OCI-LY1 (cell line): ENCODE data around the gene DNAH17.

Source experiments
- H2AFZ ChIP-seq: fragments of 200-600 bp; sonication (generic), shearing (Covaris generic); 2 replicates; pipeline ENCODE4 v1.6.0; 2014; ENCODE audit warnings: antibody characterized with exemption, mild to moderate bottlenecking, low read length
- H3F3A ChIP-seq: fragments of 200-600 bp; sonication (generic), shearing (Covaris generic); 2 replicates; pipeline ENCODE4 v1.6.0; 2014; ENCODE audit warnings: mild to moderate bottlenecking, antibody characterized with exemption, low read length, moderate library complexity; ENCODE audit not compliant: insufficient read depth
- H3K27ac ChIP-seq: fragments of 200-600 bp; sonication (generic); 2 replicates; pipeline ENCODE4 v1.5.1; 2014; ENCODE audit warnings: low read length, mixed run types, mild to moderate bottlenecking, low read depth; ENCODE audit not compliant: poor library complexity, severe bottlenecking
- H3K27me3 ChIP-seq: fragments of 200-600 bp; sonication (generic); 2 replicates; pipeline ENCODE4 v1.6.0; 2014; ENCODE audit warnings: antibody characterized with exemption, mild to moderate bottlenecking, low read length, moderate library complexity; ENCODE audit not compliant: insufficient read depth
- H3K36me3 ChIP-seq: fragments of 200-600 bp; sonication (generic); 2 replicates; pipeline ENCODE4 v1.6.1; 2014; ENCODE audit warnings: mild to moderate bottlenecking, antibody characterized with exemption, low read length, moderate library complexity, mixed read lengths; ENCODE audit not compliant: insufficient read depth
- H3K4me1 ChIP-seq: fragments of 200-600 bp; sonication (generic); 2 replicates; pipeline ENCODE4 v1.5.1; 2014; ENCODE audit warnings: mild to moderate bottlenecking, low read length, moderate library complexity; ENCODE audit not compliant: insufficient read depth, severe bottlenecking
- H3K4me2 ChIP-seq: fragments of 200-600 bp; sonication (generic), shearing (Covaris generic); 2 replicates; pipeline ENCODE4 v1.6.1; 2014; ENCODE audit warnings: low read length
- H3K4me3 ChIP-seq: fragments of 200-600 bp; sonication (generic); 2 replicates; pipeline ENCODE4 v1.5.1; 2014; ENCODE audit warnings: low read length, low read depth, mild to moderate bottlenecking, mixed read lengths; ENCODE audit not compliant: poor library complexity, severe bottlenecking
- H3K79me2 ChIP-seq: fragments of 200-600 bp; shearing (Covaris generic); 2 replicates; pipeline ENCODE4 v1.6.1; 2016; ENCODE audit warnings: mixed run types, low read length, mixed read lengths; ENCODE audit not compliant: insufficient read depth
- H3K9ac ChIP-seq: fragments of 200-600 bp; sonication (generic), shearing (Covaris generic); 2 replicates; pipeline ENCODE4 v1.6.1; 2014; ENCODE audit warnings: mild to moderate bottlenecking, low read length, mixed read lengths
- H3K9me2 ChIP-seq: fragments of 200-600 bp; sonication (generic), shearing (Covaris generic); 2 replicates; pipeline ENCODE4 v1.6.1; 2014; ENCODE audit warnings: low read depth, mild to moderate bottlenecking, low read length, mixed read lengths
- H3K9me3 ChIP-seq: fragments of 200-600 bp; shearing (Covaris generic); 2 replicates; pipeline ENCODE4 v1.6.1; 2014; ENCODE audit warnings: low read length, mixed read lengths
- H4K20me1 ChIP-seq: fragments of 200-600 bp; sonication (generic), shearing (Covaris generic); 2 replicates; pipeline ENCODE4 v1.6.0; 2016; ENCODE audit warnings: mild to moderate bottlenecking, low read length; ENCODE audit not compliant: insufficient read depth
- EZH2 ChIP-seq: fragments of 200-600 bp; sonication (generic), shearing (Covaris generic); IDR thresholded peaks from 2 replicates; pipeline ENCODE4 v1.8.0; 2017; ENCODE audit warnings: borderline replicate concordance, mixed run types, mild to moderate bottlenecking, antibody characterized with exemption, low read length, moderate library complexity, mixed read lengths
- TF ChIP-seq, protein P1 (sequence below): fragments of 200-600 bp; sonication (generic), shearing (Covaris generic); IDR thresholded peaks from 2 replicates; pipeline ENCODE4 v1.5.1; 2017; ENCODE audit warnings: mild to moderate bottlenecking, antibody characterized with exemption, low read length, moderate library complexity, mixed read lengths

DNAH17 gene

DNA sequence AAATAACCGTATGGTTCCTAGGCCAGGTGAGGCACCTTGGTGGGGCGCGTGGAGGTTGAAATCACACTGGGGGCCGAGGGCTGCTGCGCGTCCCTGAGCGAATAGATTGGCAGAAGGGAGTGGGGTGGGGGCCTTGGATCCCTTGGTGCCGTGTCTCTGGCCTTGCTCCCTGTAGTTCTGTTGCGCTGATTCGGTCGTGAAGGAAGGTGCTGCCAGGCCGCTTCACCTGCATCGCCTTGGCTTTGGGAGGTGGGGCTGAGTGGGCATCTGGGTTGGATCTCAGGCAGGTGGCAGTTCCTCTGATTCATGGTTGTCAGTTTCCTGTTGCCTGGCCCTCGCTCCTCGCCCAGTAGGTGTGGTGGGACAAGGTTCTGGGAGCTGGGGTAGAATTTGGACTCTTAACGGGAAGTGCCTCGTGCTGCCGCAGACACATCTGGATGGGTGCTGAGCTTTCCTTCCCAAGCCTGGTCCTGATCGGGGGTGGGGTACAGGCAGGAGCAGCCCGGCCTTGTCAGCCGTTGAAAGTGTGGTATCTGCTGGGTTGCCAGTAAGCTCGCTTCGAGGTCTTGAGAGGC is 168.6 kb downstream of the DNAH17 start:
- H3K9me3 ChIP-seq = no peaks in the 10 kb centered on the region
- peaks cover 19% of the 10 kb centered on the region for H3K36me3 ChIP-seq
- no peak overlapping the region for H3K27ac ChIP-seq
- no peak for TF ChIP-seq EZH2
- TF ChIP-seq, protein P1, sequence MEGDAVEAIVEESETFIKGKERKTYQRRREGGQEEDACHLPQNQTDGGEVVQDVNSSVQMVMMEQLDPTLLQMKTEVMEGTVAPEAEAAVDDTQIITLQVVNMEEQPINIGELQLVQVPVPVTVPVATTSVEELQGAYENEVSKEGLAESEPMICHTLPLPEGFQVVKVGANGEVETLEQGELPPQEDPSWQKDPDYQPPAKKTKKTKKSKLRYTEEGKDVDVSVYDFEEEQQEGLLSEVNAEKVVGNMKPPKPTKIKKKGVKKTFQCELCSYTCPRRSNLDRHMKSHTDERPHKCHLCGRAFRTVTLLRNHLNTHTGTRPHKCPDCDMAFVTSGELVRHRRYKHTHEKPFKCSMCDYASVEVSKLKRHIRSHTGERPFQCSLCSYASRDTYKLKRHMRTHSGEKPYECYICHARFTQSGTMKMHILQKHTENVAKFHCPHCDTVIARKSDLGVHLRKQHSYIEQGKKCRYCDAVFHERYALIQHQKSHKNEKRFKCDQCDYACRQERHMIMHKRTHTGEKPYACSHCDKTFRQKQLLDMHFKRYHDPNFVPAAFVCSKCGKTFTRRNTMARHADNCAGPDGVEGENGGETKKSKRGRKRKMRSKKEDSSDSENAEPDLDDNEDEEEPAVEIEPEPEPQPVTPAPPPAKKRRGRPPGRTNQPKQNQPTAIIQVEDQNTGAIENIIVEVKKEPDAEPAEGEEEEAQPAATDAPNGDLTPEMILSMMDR = no peak
- no peaks in the 10 kb centered on the region for H3K9me2 ChIP-seq
- H3K9ac ChIP-seq = no peak overlapping the region
- H3K4me1 ChIP-seq = no peaks in the 10 kb centered on the region
- H2AFZ ChIP-seq = no peak overlapping the region
- no peaks in the 10 kb centered on the region for H3F3A ChIP-seq
- H3K4me3 ChIP-seq = no peak overlapping the region
- H4K20me1 ChIP-seq = no peaks in the 10 kb centered on the region
- H3K4me2 ChIP-seq = no peak overlapping the region
- H3K79me2 ChIP-seq = no peaks in the 10 kb centered on the region
- H3K27me3 ChIP-seq = no peaks in the 10 kb centered on the region

DNA sequence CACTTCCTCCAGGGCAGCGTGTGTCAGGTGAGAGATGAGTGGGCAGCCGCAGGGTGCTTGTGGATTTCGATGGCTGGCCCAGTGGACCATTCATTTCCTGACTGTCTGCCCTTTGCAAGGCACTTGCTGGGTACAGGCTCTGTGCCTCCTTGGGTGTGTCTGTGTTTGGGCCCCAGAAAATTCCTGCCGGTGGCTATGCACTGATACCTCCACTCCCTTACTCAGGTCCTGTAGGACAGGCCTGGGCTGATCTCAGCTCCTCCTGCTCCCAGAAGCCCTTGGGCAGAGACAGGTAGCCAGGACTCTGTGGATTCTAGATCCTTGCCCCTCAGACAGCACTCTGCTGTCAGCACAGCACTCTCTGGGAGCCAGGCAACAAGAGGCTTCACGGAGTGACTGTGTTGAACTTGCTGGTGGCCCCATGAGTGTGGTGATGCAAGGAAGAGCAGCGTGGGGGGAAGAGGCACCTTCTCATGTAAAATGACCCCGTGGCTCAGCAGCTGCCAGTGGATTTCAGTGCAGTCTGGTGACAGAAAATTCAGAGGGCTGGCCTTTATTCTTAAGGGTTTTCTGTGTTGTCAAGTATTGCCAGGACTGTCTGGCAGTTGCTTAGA is 169.7 kb downstream of the DNAH17 start:
- H3F3A ChIP-seq = no peaks in the 10 kb centered on the region
- no peak overlapping the region for H3K4me2 ChIP-seq
- H4K20me1 ChIP-seq = no peaks in the 10 kb centered on the region
- H3K27ac ChIP-seq = no peak overlapping the region
- H3K4me3 ChIP-seq = no peak overlapping the region
- H3K79me2 ChIP-seq = no peaks in the 10 kb centered on the region
- no peaks in the 10 kb centered on the region for H3K9me3 ChIP-seq
- no peak for TF ChIP-seq EZH2
- TF ChIP-seq, protein P1 = no peak
- H3K36me3 ChIP-seq = peaks cover 30% of the 10 kb centered on the region
- no peak overlapping the region for H2AFZ ChIP-seq
- no peaks in the 10 kb centered on the region for H3K4me1 ChIP-seq
- H3K27me3 ChIP-seq = no peaks in the 10 kb centered on the region
- H3K9me2 ChIP-seq = no peaks in the 10 kb centered on the region
- no peak overlapping the region for H3K9ac ChIP-seq

DNA sequence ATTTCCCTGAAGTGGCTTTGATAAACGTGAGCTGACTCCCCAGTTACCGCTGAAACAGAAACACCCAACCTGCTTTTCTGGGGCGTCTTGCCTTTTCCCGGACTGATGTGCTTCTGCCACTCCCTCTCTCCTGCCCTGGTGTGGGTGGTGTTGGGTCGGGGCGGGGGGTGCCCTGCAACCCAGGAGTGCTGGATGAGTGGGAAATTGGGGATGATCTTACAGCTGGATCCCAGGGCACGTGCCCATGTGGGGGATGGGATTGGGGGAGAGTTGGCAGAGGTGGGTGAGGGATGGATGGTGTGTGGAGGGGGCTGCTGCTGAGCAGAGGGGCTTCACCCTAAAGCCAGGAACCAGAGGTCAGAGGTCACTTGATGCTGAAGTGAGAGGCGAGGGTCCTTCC is 170.3 kb downstream of the DNAH17 start:
- H3K9ac ChIP-seq = no peak overlapping the region
- H3K9me2 ChIP-seq = no peaks in the 10 kb centered on the region
- H3K79me2 ChIP-seq = no peaks in the 10 kb centered on the region
- no peak overlapping the region for H3K27ac ChIP-seq
- H3K4me3 ChIP-seq = no peak overlapping the region
- H2AFZ ChIP-seq = no peak overlapping the region
- no peaks in the 10 kb centered on the region for H4K20me1 ChIP-seq
- no peaks in the 10 kb centered on the region for H3F3A ChIP-seq
- TF ChIP-seq, protein P1 = no peak
- TF ChIP-seq EZH2 = no peak
- no peaks in the 10 kb centered on the region for H3K4me1 ChIP-seq
- no peaks in the 10 kb centered on the region for H3K27me3 ChIP-seq
- H3K36me3 ChIP-seq = peaks cover 33% of the 10 kb centered on the region
- H3K4me2 ChIP-seq = no peak overlapping the region
- H3K9me3 ChIP-seq = no peaks in the 10 kb centered on the region
